ENCODE results near the gene TLCD4. TPM values are rescaled to one million over a fixed set of nuclear protein-coding genes. Genes with fewer than 3 reads are reported as not detected.
A peak's percentile ranks its signal among the peaks of the same experiment; 100 is the strongest.

The TLCD4 gene
- total RNA-seq, 1 experiment from 2014 or later = 1.4 TPM

DNA sequence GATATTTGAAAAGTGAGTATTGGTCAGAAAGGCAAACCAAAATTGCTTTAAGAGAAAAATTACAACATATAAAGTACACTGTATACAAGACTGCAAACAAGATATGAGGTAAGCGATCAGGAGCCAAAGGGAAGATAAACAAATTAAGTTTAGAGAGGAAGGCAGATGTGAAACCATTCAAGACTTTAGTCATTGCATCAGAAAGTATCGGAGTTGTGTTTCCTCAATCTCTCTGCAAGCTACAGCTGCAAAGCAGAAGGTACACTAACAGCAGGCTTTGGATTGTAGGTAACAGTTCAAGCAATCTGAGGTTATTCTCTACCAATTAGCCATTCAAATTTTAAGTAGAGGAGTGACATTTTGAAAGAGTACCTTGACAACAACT is 21.3 kb upstream of the TLCD4 start:
- no peak for DNase-seq (ENCODE audit: low spot score)

DNA sequence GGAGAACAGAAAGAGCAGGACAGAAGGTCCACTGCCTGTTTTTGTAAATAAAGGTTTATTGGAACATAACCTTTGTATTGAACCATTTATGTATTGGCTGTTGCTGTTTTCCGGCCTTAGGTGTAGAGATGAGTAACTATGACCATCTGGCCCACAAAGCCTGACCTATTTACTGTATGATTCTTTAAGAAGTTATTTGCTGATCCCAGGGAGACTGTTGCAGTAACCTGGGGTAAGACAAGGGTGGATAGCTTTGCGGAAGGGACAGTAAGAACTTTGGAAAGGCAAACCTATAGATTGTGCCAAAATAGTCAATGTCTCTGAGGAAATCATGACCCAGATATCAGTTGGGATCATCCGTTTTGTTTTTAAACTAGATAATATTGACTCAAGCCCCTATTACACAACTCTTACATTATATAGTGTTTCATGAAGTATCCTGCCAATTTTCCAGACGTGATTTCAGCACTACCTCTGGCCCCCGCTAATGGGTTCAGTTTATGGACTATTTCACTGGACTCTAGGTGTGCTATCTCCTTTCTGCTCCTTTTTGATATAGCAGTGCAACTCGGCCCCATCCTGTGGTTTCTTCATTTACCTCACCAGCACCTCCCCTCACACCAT is 20.8 kb upstream of the TLCD4 start:
- no peak for DNase-seq (ENCODE audit: low spot score)

GRCh38 chr1:95097426-95097825 is 19.7 kb upstream of the TLCD4 start:
- no peak for DNase-seq (ENCODE audit: low spot score)

DNA sequence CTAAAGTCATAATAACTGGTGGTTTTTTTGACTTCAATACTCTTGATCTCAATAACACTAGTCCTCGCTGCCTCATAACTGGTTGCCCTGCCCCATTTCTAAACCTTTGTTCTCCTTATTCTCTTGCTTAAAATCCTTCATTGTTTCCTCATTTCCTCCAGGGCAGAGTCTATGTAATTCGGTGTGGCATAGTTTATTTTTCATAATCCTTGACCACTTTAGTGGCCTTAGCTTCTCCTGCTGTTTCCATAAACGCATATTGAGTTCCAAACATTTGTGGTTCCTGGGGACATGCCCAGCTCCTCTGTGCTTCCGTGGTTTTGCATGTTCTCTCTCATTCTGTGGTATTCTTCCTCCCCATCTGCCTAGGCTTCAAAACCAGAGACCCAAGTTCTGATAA is 19.0 kb upstream of the TLCD4 start:
- no peak for DNase-seq (ENCODE audit: low spot score)

DNA sequence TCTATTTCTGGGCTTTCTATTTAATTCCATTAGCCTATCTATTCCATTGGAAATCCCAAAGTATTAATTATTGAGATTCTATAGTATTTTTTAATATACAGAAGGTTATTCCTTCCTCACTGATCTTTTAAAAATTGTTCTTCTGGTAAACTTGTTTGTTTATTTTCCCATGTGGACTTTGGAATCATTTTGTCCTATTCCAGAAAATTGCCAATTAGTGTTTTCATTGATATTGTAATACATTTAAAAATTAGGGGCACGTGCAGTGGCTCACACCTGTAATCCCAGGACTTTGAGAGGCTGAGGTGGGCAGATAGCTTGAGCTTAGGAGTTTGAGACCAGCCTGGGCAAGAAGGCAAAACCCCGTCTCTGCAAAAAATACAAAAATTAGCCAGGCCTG is 8.4 kb upstream of the TLCD4 start:
- DNase-seq (ENCODE audit: low spot score) = no peak

- DNase-seq (ENCODE audit: low spot score) = no peak
Observed at GRCh38 chr1:95111014-95111413, 6.1 kb upstream of the TLCD4 start.

GRCh38 chr1:95113684-95114083 is 3.5 kb upstream of the TLCD4 start:
- no peak for DNase-seq (ENCODE audit: low spot score)

DNA sequence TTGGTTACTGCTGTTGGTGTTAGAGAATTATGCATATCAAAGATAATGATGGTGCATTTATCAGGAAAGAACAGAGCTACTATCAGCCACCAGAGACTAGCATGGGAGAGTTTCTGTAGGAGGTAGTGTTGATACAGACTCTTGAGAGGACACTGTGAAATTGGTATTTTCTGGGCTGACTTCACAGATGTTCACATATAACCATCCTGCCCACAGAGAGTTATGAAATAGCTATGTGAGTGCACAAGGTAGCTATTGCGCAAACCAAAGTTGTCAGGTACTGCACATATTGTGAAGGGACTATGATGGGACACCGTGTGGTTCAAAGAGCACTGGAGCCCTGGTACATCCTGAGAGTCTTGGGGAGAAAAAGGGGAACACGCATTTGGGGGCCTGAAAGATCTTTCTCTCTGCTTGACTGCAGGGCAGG is 1.4 kb upstream of the TLCD4 start:
- DNase-seq (ENCODE audit: low spot score) = no peak

- peak; percentile 81 for DNase-seq (ENCODE audit: low spot score)
Observed at GRCh38 chr1:95116580-95117206, 462 bp upstream of the TLCD4 start.

- DNase-seq (ENCODE audit: low spot score) = no peak
Observed at GRCh38 chr1:95118067-95118499, 928 bp downstream of the TLCD4 start.

GRCh38 chr1:95118710-95119109 is 1.6 kb downstream of the TLCD4 start:
- no peak for DNase-seq (ENCODE audit: low spot score)

GRCh38 chr1:95119273-95119672 is 2.1 kb downstream of the TLCD4 start:
- no peak for DNase-seq (ENCODE audit: low spot score)

- no peak for DNase-seq (ENCODE audit: low spot score)
Observed at GRCh38 chr1:95122151-95122697, 5.1 kb downstream of the TLCD4 start.

DNA sequence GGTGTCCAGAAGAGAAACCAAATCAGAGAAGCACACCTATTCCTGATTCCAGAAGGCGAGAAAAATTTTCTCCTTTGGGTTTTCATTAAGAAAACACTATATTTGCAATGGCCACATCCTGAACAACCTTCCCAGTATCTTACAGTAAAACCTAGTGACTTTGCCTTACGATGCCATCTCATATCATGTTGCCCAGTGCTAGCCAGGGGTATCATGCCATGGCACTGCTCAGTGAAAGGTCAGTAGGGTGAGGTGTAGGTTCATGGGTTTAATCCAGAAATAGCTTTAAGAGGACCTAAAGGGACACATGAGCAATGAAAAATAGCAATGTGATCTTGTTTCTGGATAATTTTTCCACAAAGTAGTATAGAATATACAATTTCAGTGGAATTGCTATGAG is 7.2 kb downstream of the TLCD4 start:
- no peak for DNase-seq (ENCODE audit: low spot score)

DNA sequence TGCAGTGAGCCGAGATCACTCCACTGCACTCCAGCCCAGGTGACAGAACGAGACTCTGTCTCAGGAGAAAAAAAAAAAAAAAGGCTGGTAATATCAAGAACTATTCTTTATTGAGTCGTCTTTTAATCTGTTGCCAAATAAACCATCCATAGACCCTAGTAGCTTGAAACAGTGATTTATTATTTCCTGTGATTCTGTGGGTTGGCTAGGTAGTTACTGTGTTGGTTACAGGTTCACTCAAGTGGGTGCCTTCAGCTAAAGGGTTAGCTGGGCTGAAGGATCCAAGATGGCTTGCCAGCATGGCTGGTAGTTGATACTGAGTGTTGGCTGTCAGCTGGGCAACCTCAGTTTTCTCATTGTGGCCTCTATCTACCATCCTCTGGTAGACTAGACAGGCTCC is 9.2 kb downstream of the TLCD4 start:
- DNase-seq (ENCODE audit: low spot score) = no peak

GRCh38 chr1:95126846-95127245 is 9.7 kb downstream of the TLCD4 start:
- DNase-seq (ENCODE audit: low spot score) = no peak

- DNase-seq (ENCODE audit: low spot score) = no peak
Observed at GRCh38 chr1:95127380-95127779, 10.2 kb downstream of the TLCD4 start.

DNA sequence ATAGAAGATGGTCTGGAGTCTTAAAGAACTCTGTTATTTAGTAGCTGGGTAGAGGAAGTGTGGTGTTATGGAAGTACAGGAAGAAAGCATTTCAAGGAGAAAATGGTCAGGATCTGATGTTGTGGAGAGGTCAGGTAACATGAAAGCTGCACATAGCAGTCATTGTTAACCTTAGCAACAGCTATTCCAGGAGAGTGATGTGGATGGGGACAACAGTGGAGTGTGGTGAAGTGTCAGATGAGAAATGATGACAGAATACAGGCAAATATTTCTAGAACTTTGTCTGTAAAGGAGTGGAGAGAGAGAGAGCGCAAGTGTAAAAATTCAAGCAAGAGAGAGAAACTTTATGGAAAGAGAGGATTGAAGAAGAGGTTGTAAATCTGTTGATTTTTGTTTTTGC is 15.6 kb downstream of the TLCD4 start:
- DNase-seq (ENCODE audit: low spot score) = no peak

DNA sequence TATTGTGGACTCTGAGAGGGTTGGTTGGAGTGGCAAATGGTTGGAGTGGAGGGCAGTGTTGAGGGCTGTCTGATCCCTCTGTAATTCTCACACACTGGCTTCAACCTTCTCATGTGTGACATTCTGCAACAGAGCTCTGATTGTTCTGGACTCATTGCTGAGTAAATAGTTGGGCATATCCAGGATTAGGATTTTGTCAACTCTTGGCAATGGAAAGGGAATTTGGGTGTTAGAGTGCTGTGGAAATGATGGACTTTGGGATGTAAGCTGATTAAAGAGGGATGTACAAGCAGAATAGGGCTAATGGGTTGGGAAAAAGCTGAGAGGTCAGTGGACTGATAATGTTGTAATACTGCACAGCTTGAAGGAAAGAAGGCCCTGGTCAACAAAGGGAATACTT is 16.5 kb downstream of the TLCD4 start:
- no peak for DNase-seq (ENCODE audit: low spot score)

DNA sequence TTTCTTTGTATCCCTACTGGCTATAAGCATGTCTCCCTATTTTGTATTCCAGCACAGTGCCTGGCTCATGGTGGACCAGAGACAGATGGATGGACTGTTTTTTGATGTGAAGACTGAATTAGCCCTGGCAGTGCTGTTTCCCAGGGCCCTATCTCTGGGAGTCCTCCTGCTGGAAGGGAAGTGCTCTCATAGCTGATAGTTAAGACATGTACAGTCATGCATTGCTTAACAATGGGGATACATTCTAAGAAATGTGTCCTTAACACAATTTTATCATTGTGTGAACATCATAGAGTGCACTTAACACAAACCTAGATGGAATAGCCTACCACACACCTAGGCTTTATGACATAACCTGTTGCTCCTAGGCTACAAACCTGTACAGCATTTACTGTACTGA is 21.1 kb downstream of the TLCD4 start:
- no peak for DNase-seq (ENCODE audit: low spot score)

- no peak for DNase-seq (ENCODE audit: low spot score)
Observed at GRCh38 chr1:95139039-95139438, 21.9 kb downstream of the TLCD4 start.

DNA sequence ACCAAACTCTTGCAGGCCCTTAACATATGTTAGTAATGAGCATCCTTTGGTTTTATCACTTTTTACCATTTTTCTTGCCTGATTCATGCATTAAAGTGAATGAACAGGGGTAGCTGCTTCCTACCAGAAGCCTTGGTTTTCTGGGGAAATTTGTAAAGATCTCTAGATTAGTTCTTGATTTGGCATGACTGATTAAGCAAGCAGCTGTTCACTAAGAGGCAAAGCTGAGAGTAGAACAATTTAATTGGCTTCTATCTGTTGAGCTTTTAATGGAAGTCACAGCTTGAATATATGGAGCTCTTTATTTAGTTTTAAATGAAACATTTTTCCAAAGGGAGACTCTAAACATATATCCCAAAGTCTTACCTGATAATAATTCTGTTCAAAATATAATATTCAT is 23.6 kb downstream of the TLCD4 start:
- DNase-seq (ENCODE audit: low spot score) = no peak

DNA sequence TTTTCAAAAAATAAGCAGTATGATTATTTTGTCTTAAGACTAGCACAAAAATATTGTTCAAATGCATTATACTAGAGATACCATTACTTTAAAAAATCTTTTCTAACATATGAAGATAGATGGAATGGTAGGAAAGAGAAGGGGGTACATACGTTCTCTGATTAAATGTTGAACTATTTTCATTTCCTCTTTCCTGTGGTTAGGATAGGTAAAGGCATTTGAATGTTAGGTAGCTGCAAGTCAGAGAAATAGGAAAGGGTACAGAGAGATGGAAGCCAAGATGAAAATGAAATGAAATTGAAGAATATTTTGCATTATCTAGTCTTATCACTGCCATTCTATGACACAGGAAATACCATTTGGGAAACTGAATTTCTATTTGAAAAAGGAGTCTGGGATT is 28.3 kb downstream of the TLCD4 start:
- no peak for DNase-seq (ENCODE audit: low spot score)

- no peak for DNase-seq (ENCODE audit: low spot score)
Observed at GRCh38 chr1:95146637-95147036, 29.5 kb downstream of the TLCD4 start.
